ENCODE results near the gene MAST4.

Gene MAST4

DNA sequence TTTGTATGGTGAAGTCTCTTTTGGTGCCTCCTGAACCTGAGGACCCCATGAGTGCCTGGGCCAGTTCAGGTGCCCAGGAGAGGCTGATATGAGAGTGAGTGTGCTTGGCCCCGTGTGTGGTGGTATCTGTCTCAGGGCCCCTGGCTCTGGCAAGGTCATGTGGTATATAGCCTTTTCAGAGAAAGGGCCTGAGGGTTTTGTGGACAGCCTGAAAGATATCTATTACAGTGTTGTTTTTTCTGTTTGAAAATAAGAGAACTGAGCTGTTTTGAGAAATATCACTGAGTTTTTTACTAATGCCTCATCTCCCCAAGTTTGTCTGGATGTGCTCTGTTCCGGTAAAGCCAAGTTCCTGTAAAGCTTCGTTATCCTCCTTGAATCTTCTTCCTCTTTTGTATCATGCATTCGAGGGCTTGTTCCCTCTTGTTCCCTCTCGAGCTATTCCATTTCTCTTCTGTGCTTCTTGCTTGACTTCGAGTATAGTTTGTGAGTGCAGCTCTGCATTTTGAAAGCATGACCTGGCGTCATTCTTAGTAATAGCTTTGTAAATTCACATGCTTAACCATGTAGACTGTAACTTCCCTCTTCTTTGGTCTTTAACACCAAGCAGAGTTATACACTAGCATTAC, 122.3 kb downstream of the MAST4 start:
- no peak for DNase-seq (ENCODE audit: low read depth)
- H3K4me3 ChIP-seq (ENCODE audit: low read depth, low read length) = no peak overlapping the region
- TF ChIP-seq, protein P1, sequence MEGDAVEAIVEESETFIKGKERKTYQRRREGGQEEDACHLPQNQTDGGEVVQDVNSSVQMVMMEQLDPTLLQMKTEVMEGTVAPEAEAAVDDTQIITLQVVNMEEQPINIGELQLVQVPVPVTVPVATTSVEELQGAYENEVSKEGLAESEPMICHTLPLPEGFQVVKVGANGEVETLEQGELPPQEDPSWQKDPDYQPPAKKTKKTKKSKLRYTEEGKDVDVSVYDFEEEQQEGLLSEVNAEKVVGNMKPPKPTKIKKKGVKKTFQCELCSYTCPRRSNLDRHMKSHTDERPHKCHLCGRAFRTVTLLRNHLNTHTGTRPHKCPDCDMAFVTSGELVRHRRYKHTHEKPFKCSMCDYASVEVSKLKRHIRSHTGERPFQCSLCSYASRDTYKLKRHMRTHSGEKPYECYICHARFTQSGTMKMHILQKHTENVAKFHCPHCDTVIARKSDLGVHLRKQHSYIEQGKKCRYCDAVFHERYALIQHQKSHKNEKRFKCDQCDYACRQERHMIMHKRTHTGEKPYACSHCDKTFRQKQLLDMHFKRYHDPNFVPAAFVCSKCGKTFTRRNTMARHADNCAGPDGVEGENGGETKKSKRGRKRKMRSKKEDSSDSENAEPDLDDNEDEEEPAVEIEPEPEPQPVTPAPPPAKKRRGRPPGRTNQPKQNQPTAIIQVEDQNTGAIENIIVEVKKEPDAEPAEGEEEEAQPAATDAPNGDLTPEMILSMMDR (conservative IDR thresholded peaks at IDR 0.05; ENCODE audit: low read depth, low read length) = no peak

DNA sequence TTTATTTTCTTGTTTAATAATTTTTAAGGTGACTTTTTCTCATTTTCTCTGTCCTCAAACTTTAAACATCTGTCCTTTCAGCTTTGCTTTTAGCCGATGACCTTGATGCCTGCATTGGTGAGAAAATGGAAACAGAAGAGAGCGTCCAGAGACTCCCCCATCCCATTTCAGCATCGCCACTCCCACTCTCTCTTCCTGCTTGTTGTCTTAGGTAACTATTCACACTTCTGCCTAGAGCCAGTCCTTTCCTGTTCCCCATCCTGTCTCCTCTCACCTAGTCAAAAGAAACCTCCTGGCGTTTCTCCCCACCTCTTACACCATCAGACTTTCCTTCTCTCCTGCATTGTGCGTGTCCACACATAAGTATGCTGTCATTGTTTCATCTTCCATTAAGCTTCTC, 124.6 kb downstream of the MAST4 start:
- DNase-seq (ENCODE audit: low read depth) = no peak
- TF ChIP-seq, protein P1 (conservative IDR thresholded peaks at IDR 0.05; ENCODE audit: low read depth, low read length) = no peak

DNA sequence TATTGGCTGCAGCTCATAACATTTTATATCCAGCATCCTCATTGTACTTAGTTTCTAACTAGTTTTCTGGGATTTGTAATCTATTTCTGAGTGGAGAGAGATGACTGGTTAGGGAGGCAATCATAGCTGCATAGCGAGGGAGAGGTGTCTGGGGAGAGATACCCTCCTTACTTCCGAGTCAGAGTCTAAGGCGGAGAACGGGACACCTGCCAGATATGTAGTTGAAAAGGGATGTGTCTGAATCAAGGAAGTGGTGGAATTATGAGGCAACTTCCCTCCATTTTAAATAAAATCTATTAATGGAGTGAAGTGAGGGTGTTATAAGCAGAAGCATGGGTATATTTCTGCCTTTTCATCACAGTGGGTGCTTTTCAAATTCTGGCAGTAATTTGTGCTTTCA, 126.5 kb downstream of the MAST4 start:
- no peak for DNase-seq (ENCODE audit: low read depth)
- no peak overlapping the region for H3K4me3 ChIP-seq (ENCODE audit: low read depth, low read length)
- TF ChIP-seq, protein P1 (conservative IDR thresholded peaks at IDR 0.05; ENCODE audit: low read depth, low read length) = no peak

More for the DNA sequence above, 124.6 kb downstream of the MAST4 start:
- no peak overlapping the region for H3K4me3 ChIP-seq (ENCODE audit: low read depth, low read length)

DNA sequence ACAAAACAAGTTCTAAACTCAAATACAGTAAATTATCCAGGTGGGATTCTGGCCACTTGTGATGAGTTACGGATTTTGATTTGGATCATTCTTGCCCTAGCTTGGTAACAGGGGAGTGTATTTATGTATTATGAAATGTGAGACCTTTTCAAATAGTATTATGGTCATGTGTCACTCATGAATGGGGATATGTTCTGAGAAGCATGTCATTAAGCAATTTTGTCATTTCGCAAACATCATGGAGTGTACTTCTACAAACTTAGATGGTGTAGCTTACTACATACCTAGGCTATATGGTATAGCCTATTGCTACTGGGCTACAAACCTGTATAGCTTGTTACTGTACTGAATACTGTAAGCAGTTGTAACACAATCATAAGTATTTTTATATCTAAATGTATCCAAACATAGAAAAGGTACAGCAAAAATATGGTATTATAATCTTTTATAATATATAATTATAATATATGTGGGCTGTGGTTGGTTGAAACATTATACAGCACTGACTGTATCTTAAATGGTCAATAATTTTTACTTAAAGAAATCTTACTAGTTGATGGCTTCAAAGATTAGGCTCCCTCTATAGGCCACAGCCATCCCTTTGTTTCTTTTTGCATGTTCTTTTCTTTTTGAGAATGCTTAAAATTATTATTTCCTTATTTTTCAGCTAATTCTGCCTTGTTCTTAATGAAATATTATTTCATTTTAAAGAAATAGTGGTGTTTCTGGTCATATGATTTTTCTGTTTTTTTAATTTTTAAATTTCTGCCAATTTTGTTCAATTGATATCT, 128.4 kb downstream of the MAST4 start:
- DNase-seq (ENCODE audit: low read depth) = peak; percentile 28
- no peak overlapping the region for H3K4me3 ChIP-seq (ENCODE audit: low read depth, low read length)
- TF ChIP-seq, protein P1 (conservative IDR thresholded peaks at IDR 0.05; ENCODE audit: low read depth, low read length) = peak; percentile 42

DNA sequence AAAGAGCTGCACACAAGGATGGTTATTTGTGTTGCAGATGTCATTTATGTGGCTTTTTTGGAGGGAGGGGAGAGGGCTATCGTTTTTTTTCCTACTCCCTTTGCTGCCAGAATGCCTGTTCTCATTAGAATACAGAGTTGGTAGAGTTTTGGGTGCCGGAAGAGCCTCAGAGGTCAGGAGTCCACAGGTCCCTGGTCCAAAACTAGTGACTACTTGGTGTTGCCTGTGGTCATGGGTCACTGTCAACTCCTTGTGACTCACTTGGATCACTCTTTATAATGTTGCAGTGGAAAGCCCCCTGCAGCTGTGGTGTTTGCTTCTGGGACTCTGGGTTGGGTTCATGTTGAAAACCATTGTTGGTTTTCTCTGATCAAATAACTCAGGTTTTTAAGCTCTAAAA, 131.4 kb downstream of the MAST4 start:
- TF ChIP-seq, protein P1 (conservative IDR thresholded peaks at IDR 0.05; ENCODE audit: low read depth, low read length) = no peak
- no peak for DNase-seq (ENCODE audit: low read depth)
- H3K4me3 ChIP-seq (ENCODE audit: low read depth, low read length) = no peak overlapping the region

DNA sequence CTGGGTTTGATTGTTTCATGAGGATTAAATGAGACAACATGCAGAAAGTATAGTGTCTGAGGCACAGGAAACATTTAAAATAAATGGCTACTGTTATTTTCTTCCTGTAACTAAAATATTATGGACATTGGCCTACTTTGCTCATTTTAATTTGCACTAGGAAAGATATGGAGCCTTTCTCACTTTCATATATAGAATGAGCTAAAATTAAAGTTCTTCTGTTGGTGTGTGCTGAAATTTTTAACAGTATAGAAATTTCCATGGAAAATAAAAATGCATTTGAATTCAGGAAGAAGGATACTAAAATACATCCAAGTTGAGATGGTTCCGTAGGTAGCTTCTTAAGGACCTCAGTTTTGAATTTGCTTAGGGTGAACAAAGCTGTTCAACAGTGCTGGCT, 131.9 kb downstream of the MAST4 start:
- H3K4me3 ChIP-seq (ENCODE audit: low read depth, low read length) = no peak overlapping the region
- no peak for DNase-seq (ENCODE audit: low read depth)
- TF ChIP-seq, protein P1 (conservative IDR thresholded peaks at IDR 0.05; ENCODE audit: low read depth, low read length) = no peak

Data from choroid plexus epithelial cell (primary cell).